GM21390 (cell line): Measurements from ENCODE around the gene BTBD16.

Experiments used
- ATAC-seq: cut with Tn5 transposase; IDR thresholded peaks from one replicate; pipeline ENCODE4 v1.9.1; 2021; ENCODE audit not compliant: unreplicated experiment

BTBD16 gene

GRCh38 chr10:122311716-122312115 is 40.6 kb downstream of the BTBD16 start:
- ATAC-seq: no peak

- ATAC-seq: no peak
These were observed 45.3 kb downstream of the BTBD16 start for GRCh38 chr10:122316224-122316884.

- ATAC-seq: no peak
These were observed 50.9 kb downstream of the BTBD16 start for GRCh38 chr10:122321960-122322359.

GRCh38 chr10:122323189-122323588 is 52.1 kb downstream of the BTBD16 start:
- ATAC-seq: no peak

- no peak for ATAC-seq
These were observed 53.0 kb downstream of the BTBD16 start for GRCh38 chr10:122323941-122324675.

GRCh38 chr10:122325235-122325634 is 54.1 kb downstream of the BTBD16 start:
- no peak for ATAC-seq

- ATAC-seq: no peak
These were observed 55.3 kb downstream of the BTBD16 start for GRCh38 chr10:122326385-122326784.

- no peak for ATAC-seq
These were observed 55.7 kb downstream of the BTBD16 start for GRCh38 chr10:122326806-122327205.

GRCh38 chr10:122327237-122328206 is 56.4 kb downstream of the BTBD16 start:
- ATAC-seq: no peak

GRCh38 chr10:122328676-122329075 is 57.6 kb downstream of the BTBD16 start:
- ATAC-seq: no peak

GRCh38 chr10:122329416-122329815 is 58.3 kb downstream of the BTBD16 start:
- ATAC-seq: no peak

- ATAC-seq: no peak
These were observed 60.0 kb downstream of the BTBD16 start for GRCh38 chr10:122331100-122331499.

- ATAC-seq: no peak
These were observed 60.7 kb downstream of the BTBD16 start for GRCh38 chr10:122331615-122332446.

GRCh38 chr10:122333037-122333436 is 61.9 kb downstream of the BTBD16 start:
- ATAC-seq: no peak

GRCh38 chr10:122336332-122336731 is 65.2 kb downstream of the BTBD16 start:
- ATAC-seq: no peak

- ATAC-seq: no peak
These were observed 65.9 kb downstream of the BTBD16 start for GRCh38 chr10:122336961-122337360.

GRCh38 chr10:122338609-122339441 is 67.7 kb downstream of the BTBD16 start:
- no peak for ATAC-seq

GRCh38 chr10:122341141-122341810 is 70.2 kb downstream of the BTBD16 start:
- no peak for ATAC-seq
